K562 (cell line): Measurements from ENCODE around the gene CACNA1A. TPM values are rescaled to one million over a fixed set of nuclear protein-coding genes. Genes with fewer than 3 reads are reported as not detected.
A peak's percentile ranks its signal among the peaks of the same experiment; 100 is the strongest.

Experiments
- ATAC-seq: fragments of 200-7000 bp; cut with Tn5 transposase; 3 replicates; pipeline ENCODE4 v1.9.1; 2020; ENCODE audit warnings: moderate library complexity
- BruUV-seq: library from RNA; stranded (reverse); fragments of 400-500 nt; replicated peaks from 2 replicates; lab custom pipeline; 2021; lab: Mats Ljungman, UMichigan
- CTCF ChIA-PET: fragments of 300-600 bp; formaldehyde crosslinking; extraction: SDS; loops from one replicate; lab custom pipeline; 2021; ENCODE audit warnings: low intra/inter-chr PET ratio; lab: Yijun Ruan, JAX
- POLR2A ChIA-PET: fragments of 300-600, 350-650 bp; sonication (Branson Sonifier 250); formaldehyde crosslinking; extraction: SDS; loops from one replicate; lab custom pipeline; 2021; ENCODE audit warnings: antibody characterized with exemption, inconsistent platforms; lab: Yijun Ruan, JAX
- DNase-seq, 4 experiments: peaks; one replicate each; pipeline versions ENCODE4 v3.0.0 to v3.0.0-alpha.2; 2011 to 2018; ENCODE audit warnings: low spot score in 3 of 4, mixed read lengths in 3 of 4; ENCODE audit errors: extremely low read depth in 1 of 4
- FAIRE-seq: peaks from 2 replicates; lab custom pipeline; 2011; peaks lifted over from hg19 to GRCh38; lab: Jason Lieb, UNC
- H2AFZ ChIP-seq: 2 replicates; pipeline ENCODE4 v1.6.0; 2011; ENCODE audit warnings: low read depth, low read length, control low read depth, inconsistent platforms
- H3K27ac ChIP-seq: fragments of 200-600 bp; 3 replicates; pipeline ENCODE4 v1.8.0; 2011; ENCODE audit warnings: low read depth, mild to moderate bottlenecking, control low read depth, inconsistent platforms, low read length, moderate library complexity, mixed read lengths; ENCODE audit errors: extremely low read depth
- H3K27me3 ChIP-seq, 2 experiments: fragments of 300-600 bp in 1 of 2; 2 replicates in 1 of 2; 3 replicates in 1 of 2; pipeline versions ENCODE4 v1.6.0 to v1.8.0; 2011; ENCODE audit warnings: inconsistent platforms in 2 of 2, low read length in 2 of 2, mild to moderate bottlenecking in 1 of 2, mixed read lengths in 1 of 2, moderate library complexity in 1 of 2; ENCODE audit not compliant: control insufficient read depth in 2 of 2, insufficient read depth in 2 of 2
- H3K36me3 ChIP-seq: fragments of 300-600 bp; 3 replicates; pipeline ENCODE4 v1.8.0; 2011; ENCODE audit warnings: mild to moderate bottlenecking, low read length, inconsistent platforms; ENCODE audit not compliant: control insufficient read depth, insufficient read depth
- H3K4me1 ChIP-seq, 2 experiments: fragments of 200-600 bp in 1 of 2; replicated peaks in 1 of 2; 2 replicates in 1 of 2; 3 replicates in 1 of 2; pipeline versions ENCODE4 v1.5.1 to v1.8.0; 2011; ENCODE audit warnings: inconsistent platforms in 2 of 2, low read length in 2 of 2, mild to moderate bottlenecking in 1 of 2, mixed read lengths in 1 of 2, moderate library complexity in 1 of 2; ENCODE audit not compliant: control insufficient read depth in 2 of 2, insufficient read depth in 2 of 2
- H3K4me2 ChIP-seq: 2 replicates; pipeline ENCODE4 v1.6.1; 2011; ENCODE audit warnings: low read length, control low read depth, inconsistent platforms, mixed read lengths; ENCODE audit not compliant: insufficient read depth
- H3K4me3 ChIP-seq: fragments of 200-600 bp; sonication (generic), shearing (Covaris generic); 2 replicates; pipeline ENCODE4 v1.5.1; 2016; ENCODE audit warnings: control low read depth, inconsistent platforms
- H3K79me2 ChIP-seq: fragments of 200-600 bp; 3 replicates; pipeline ENCODE4 v1.8.0; 2011; ENCODE audit warnings: low read length, inconsistent platforms; ENCODE audit not compliant: control insufficient read depth, insufficient read depth
- H3K9ac ChIP-seq, 2 experiments: 2 replicates each; pipeline versions ENCODE4 v1.6.0 to v1.6.1; 2011; ENCODE audit warnings: low read depth in 2 of 2, low read length in 2 of 2, control low read depth in 1 of 2, inconsistent platforms in 1 of 2, mild to moderate bottlenecking in 1 of 2, mixed read lengths in 1 of 2; ENCODE audit not compliant: insufficient read depth in 1 of 2
- H3K9me1 ChIP-seq: one replicate; pipeline ENCODE4 v1.6.0; 2011; ENCODE audit warnings: inconsistent platforms, mild to moderate bottlenecking, low read length, moderate library complexity; ENCODE audit not compliant: control insufficient read depth, insufficient read depth
- H3K9me3 ChIP-seq: replicated peaks from 2 replicates; pipeline ENCODE4 v1.5.1; 2011; ENCODE audit warnings: low read depth, low read length, inconsistent platforms; ENCODE audit not compliant: control insufficient read depth, insufficient read depth
- H4K20me1 ChIP-seq: replicated peaks from 2 replicates; pipeline ENCODE4 v1.6.1; 2011; ENCODE audit warnings: low read length, inconsistent platforms, mixed read lengths; ENCODE audit not compliant: control insufficient read depth, insufficient read depth
- ARID3B ChIP-seq: fragments of 250-450 bp; sonication (Bioruptor Pico); IDR thresholded peaks from 2 replicates; pipeline ENCODE4 v1.4.0; 2020; ENCODE audit warnings: borderline replicate concordance
- ATF3 ChIP-seq, 2 experiments: fragments of 450-650 bp in 1 of 2; sonication (generic) in 1 of 2; formaldehyde crosslinking in 1 of 2; IDR thresholded peaks in 1 of 2; conservative IDR thresholded peaks in 1 of 2; 2 replicates each; pipeline versions ENCODE4 v1.6.1 to v1.8.1; 2016 to 2023; ENCODE audit warnings: mild to moderate bottlenecking in 2 of 2, moderate library complexity in 2 of 2, inconsistent platforms in 1 of 2, missing genetic modification reagents in 1 of 2
- CEBPB ChIP-seq: fragments of 450-650 bp; IDR thresholded peaks from 2 replicates; pipeline ENCODE4 v1.6.1; 2016; ENCODE audit warnings: missing genetic modification characterization, missing compliant biosample characterization
- GABPB1 ChIP-seq: sonication (generic); formaldehyde crosslinking; IDR thresholded peaks from 2 replicates; pipeline ENCODE4 v1.8.0; 2022; ENCODE audit warnings: mild to moderate bottlenecking, missing genetic modification reagents
- NFE2 ChIP-seq: IDR thresholded peaks from 2 replicates; pipeline ENCODE4 v1.6.1; 2014; ENCODE audit warnings: antibody characterized with exemption, low read depth
- SAP30 ChIP-seq: fragments of 200-600 bp; sonication (generic); IDR thresholded peaks from 2 replicates; pipeline ENCODE4 v1.6.1; 2012; ENCODE audit warnings: borderline replicate concordance, low read depth, mild to moderate bottlenecking, moderate library complexity, low read length, control low read depth, inconsistent platforms; ENCODE audit not compliant: insufficient read depth, poor library complexity, severe bottlenecking
- ZKSCAN1 ChIP-seq: fragments of 150-350 bp; IDR thresholded peaks from 2 replicates; pipeline ENCODE4 v1.6.1; 2016; ENCODE audit warnings: low read depth, low read length
- in situ Hi-C: fragments of 300-500 bp; cut with MboI; formaldehyde crosslinking; loops from 4 replicates; pipeline ENCODE4 v1.15.0; 2018; ENCODE audit warnings: inconsistent platforms, mixed read lengths
- intact Hi-C: fragments of 100-400 bp; cut with micrococcal nuclease; formaldehyde crosslinking; loops from 2 replicates; pipeline ENCODE4 v1.14.2; 2022
- polyA plus RNA-seq, 8 experiments: library from polyadenylated mRNA; depleted of rRNA in 4 of 8; stranded (reverse) in 5 of 8; unstranded in 3 of 8; fragments of >200 nt; fragmentation: Nextera tagmentation in 2 of 8; fragmentation: Illumina TruSeq in 1 of 8; extraction: Ambion mirVana in 2 of 8; extraction: Trizol in 1 of 8; gene quantifications; 2 replicates each; pipeline versions ENCODE4 v1.2.1 to v1.2.3, GENCODE V29; 2011 to 2014; ENCODE audit warnings: inconsistent platforms in 1 of 8, missing spikeins in 1 of 8
- total RNA-seq, 7 experiments: library from RNA; depleted of rRNA in 6 of 7; stranded (reverse); fragments of >200 nt in 6 of 7; fragmentation: Illumina TruSeq in 2 of 7; extraction: Trizol in 2 of 7; gene quantifications; 2 replicates each; pipeline versions ENCODE4 v1.2.1 to v1.2.3, GENCODE V29; 2011 to 2021; ENCODE audit warnings: low replicate concordance in 1 of 7

CACNA1A gene
- total and polyA plus RNA-seq, 9 of the 15 experiments (the other 6 are each of a cell fraction or from before 2014, with no cell fraction given), result 0.03 to 0.20 (median 0.09) TPM; not detected in 1

GRCh38 chr19:13547102-13547501 lies 40.8 kb upstream of the CACNA1A start:
- Histone ChIP-seq H3K27ac (no peak overlapping the region), H3K9me3 (no peaks in the 10 kb centered on the region), H3K4me3 (no peak overlapping the region), H3K4me1 (no peaks in the 10 kb centered on the region), H3K27me3 (peaks cover 0 to 2% of the 10 kb centered on the region in 2 experiments; a peak in 1 of 5 replicates), H3K9me1 (no peaks in the 10 kb centered on the region), H2AFZ (no peak overlapping the region), H3K79me2 (no peaks in the 10 kb centered on the region), H3K4me2 (no peak overlapping the region), H3K36me3 (no peaks in the 10 kb centered on the region), H3K9ac (no peak overlapping the region), H4K20me1 (no peaks in the 10 kb centered on the region)
- FAIRE-seq, result no peak
- CTCF ChIA-PET, result no interaction called here
- no TSS peak for BruUV-seq
- intact Hi-C loops, result no loop called here
- in situ Hi-C loops, result no loop called here
- POLR2A ChIA-PET, result no interaction called here
- ATAC-seq, result no peak
- TF ChIP-seq GABPB1 (CRISPR knock-in tag) (no peak), SAP30 (no peak), ATF3 (IDR thresholded peaks at IDR 0.05) (peak; percentile 61), ATF3 (CRISPR knock-in tag; conservative IDR thresholded peaks at IDR 0.05) (no peak), CEBPB (tag) (0 out of 2 replicates have a peak, but pooled peaks have one; percentile 10), ARID3B (CRISPR knock-in tag) (no peak), ZKSCAN1 (no peak), NFE2 (no peak)
- no peak for DNase-seq
